RCC 7860 (cell line): ENCODE data around the gene CBR4.
A peak's percentile ranks its signal among the peaks of the same experiment; 100 is the strongest.
"Not testable (repeated sequence)": the region's sequence is repeated elsewhere in the genome, so short reads cannot be mapped to it uniquely, and the experiment has no call there.

Experiments used
- DNase-seq: peaks from one replicate; pipeline ENCODE4 v3.0.0-alpha.2; 2015; ENCODE audit warnings: low spot score
- FAIRE-seq: peaks from 2 replicates; lab custom pipeline; 2012; peaks lifted over from hg19 to GRCh38; lab: Jason Lieb, UNC

The CBR4 gene

GRCh38 chr4:169035871-169036620, 26.0 kb upstream of the CBR4 start:
- FAIRE-seq, DNase-seq: not testable (repeated sequence)

- DNase-seq (no peak), FAIRE-seq (no peak)
Measured at GRCh38 chr4:169033660-169034059, 23.6 kb upstream of the CBR4 start.

- DNase-seq (no peak), FAIRE-seq (no peak)
Measured at GRCh38 chr4:169032883-169033645, 23.0 kb upstream of the CBR4 start.

- DNase-seq (no peak), FAIRE-seq (no peak)
Measured at GRCh38 chr4:169032194-169032593, 22.1 kb upstream of the CBR4 start.

- no peak for DNase-seq
- FAIRE-seq = no peak
Measured at GRCh38 chr4:169031392-169031791, 21.3 kb upstream of the CBR4 start.

GRCh38 chr4:169030562-169030982, 20.5 kb upstream of the CBR4 start:
- FAIRE-seq = peak; percentile 41
- peak; percentile 60 for DNase-seq

GRCh38 chr4:169029947-169030346, 19.9 kb upstream of the CBR4 start:
- DNase-seq (no peak), FAIRE-seq (no peak)

GRCh38 chr4:169027663-169028062, 17.6 kb upstream of the CBR4 start:
- no peak for FAIRE-seq
- DNase-seq = no peak

- DNase-seq (no peak), FAIRE-seq (no peak)
Measured at GRCh38 chr4:169025184-169025583, 15.1 kb upstream of the CBR4 start.

- no peak for DNase-seq
- FAIRE-seq = no peak
Measured at GRCh38 chr4:169024762-169025161, 14.7 kb upstream of the CBR4 start.

GRCh38 chr4:169018406-169018805, 8.4 kb upstream of the CBR4 start:
- DNase-seq (no peak), FAIRE-seq (no peak)

GRCh38 chr4:169017971-169018370, 7.9 kb upstream of the CBR4 start:
- FAIRE-seq = no peak

GRCh38 chr4:169015186-169015623, 5.2 kb upstream of the CBR4 start:
- DNase-seq (no peak), FAIRE-seq (no peak)

More at GRCh38 chr4:169017971-169018370, 7.9 kb upstream of the CBR4 start:
- DNase-seq = no peak

- no peak for FAIRE-seq
- no peak for DNase-seq
Measured at GRCh38 chr4:169014586-169014985, 4.5 kb upstream of the CBR4 start.

GRCh38 chr4:169013396-169013795, 3.3 kb upstream of the CBR4 start:
- FAIRE-seq = no peak
- no peak for DNase-seq

GRCh38 chr4:169012049-169012448, 2.0 kb upstream of the CBR4 start:
- no peak for DNase-seq
- FAIRE-seq = no peak

- FAIRE-seq = no peak
- DNase-seq = peak; percentile 21
Measured at GRCh38 chr4:169009286-169010124, 550 bp downstream of the CBR4 start.

GRCh38 chr4:169005453-169006099, 4.5 kb downstream of the CBR4 start:
- no peak for DNase-seq

GRCh38 chr4:169000315-169000714, 9.7 kb downstream of the CBR4 start:
- no peak for FAIRE-seq
- DNase-seq = no peak

More at GRCh38 chr4:169005453-169006099, 4.5 kb downstream of the CBR4 start:
- no peak for FAIRE-seq

GRCh38 chr4:168999809-169000208, 10.2 kb downstream of the CBR4 start:
- DNase-seq = no peak
- no peak for FAIRE-seq

GRCh38 chr4:168998596-168998995, 11.5 kb downstream of the CBR4 start:
- DNase-seq = no peak
- no peak for FAIRE-seq
